Measurements from ENCODE around the gene ACTG2.

Gene ACTG2

DNA sequence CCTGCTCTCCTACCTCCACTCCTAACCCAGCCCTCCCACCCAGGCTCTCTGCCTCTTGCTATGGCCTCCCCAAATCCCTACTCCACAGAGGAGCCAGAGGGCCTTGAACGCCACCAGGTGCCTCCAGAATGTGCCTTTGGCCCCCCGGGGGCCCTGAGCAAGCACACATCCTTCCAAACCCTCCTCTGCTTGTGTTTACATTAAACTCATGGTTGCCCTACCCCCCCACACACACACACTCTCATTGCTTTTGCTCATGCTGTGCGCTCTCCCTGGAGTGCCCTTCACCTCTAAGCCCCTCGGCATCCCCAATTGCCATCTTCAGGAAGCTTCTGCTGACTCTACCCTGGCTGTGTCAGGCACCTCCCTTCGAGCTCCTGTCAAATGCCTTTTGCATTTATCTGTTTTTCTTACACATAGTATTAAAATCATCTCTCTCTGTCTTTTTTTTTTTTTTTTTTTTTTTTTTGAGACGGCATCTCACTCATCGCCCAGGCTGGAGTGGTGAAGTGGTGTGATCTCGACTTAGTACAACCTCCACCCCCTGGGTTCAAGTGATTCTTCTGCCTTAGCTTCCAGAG is 75.6 kb downstream of the ACTG2 start:
- no peak overlapping the region for H3K4me2 ChIP-seq (ENCODE audit: low read depth, low read length, poor library complexity, severe bottlenecking)
- H3K9ac ChIP-seq (ENCODE audit: low read length), result no peak overlapping the region
- no peak overlapping the region for H3K27ac ChIP-seq (ENCODE audit: low read depth, low read length)
- TF ChIP-seq, protein P1, sequence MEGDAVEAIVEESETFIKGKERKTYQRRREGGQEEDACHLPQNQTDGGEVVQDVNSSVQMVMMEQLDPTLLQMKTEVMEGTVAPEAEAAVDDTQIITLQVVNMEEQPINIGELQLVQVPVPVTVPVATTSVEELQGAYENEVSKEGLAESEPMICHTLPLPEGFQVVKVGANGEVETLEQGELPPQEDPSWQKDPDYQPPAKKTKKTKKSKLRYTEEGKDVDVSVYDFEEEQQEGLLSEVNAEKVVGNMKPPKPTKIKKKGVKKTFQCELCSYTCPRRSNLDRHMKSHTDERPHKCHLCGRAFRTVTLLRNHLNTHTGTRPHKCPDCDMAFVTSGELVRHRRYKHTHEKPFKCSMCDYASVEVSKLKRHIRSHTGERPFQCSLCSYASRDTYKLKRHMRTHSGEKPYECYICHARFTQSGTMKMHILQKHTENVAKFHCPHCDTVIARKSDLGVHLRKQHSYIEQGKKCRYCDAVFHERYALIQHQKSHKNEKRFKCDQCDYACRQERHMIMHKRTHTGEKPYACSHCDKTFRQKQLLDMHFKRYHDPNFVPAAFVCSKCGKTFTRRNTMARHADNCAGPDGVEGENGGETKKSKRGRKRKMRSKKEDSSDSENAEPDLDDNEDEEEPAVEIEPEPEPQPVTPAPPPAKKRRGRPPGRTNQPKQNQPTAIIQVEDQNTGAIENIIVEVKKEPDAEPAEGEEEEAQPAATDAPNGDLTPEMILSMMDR (IDR thresholded peaks at IDR 0.05; ENCODE audit: insufficient read depth, low read length, poor library complexity, severe bottlenecking), result no peak
- no peak for TF ChIP-seq EZH2phosphoT487 (conservative IDR thresholded peaks at IDR 0.05; ENCODE audit: low read length)
- H3K36me3 ChIP-seq (ENCODE audit: low read length), result no peaks in the 10 kb centered on the region
- H3F3A ChIP-seq (ENCODE audit: insufficient read depth), result no peaks in the 10 kb centered on the region
- H2AFZ ChIP-seq (ENCODE audit: low read depth, low read length, severe bottlenecking), result no peak overlapping the region
- H4K20me1 ChIP-seq (ENCODE audit: low read depth, low read length), result no peaks in the 10 kb centered on the region; the same call in 1 of the 2 replicates
- no peaks in the 10 kb centered on the region for H3K27me3 ChIP-seq (ENCODE audit: low read length)
- no peaks in the 10 kb centered on the region for H3K79me2 ChIP-seq (ENCODE audit: insufficient read depth, low read length)
- no peaks in the 10 kb centered on the region for H3K9me3 ChIP-seq (ENCODE audit: insufficient read depth, low read length)
- H3K9me2 ChIP-seq (replicated peaks; ENCODE audit: insufficient read depth, low read length), result no peaks in the 10 kb centered on the region
- no peak overlapping the region for H3K4me3 ChIP-seq (ENCODE audit: insufficient read depth, low read length, poor library complexity, severe bottlenecking)

DNA sequence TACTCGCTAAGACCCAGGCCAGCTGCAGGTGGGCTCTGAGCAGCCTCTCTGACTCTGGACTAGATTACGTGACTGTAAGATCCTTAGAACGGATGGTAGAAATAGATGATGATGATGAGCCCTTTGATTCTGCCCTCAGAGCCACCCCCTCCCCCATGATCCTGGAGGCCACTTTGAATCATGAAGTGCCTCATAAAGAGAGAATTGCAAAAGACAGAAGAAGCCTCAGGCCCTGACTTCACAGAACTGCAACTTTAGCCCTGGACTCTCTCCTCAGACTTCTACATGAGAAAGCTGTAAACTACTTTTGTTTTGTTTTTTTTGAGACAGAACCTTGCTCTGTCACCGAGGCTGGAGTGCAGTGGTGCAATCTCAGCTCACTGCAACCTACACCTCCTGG is 76.5 kb downstream of the ACTG2 start:
- no peaks in the 10 kb centered on the region for H3K9me2 ChIP-seq (replicated peaks; ENCODE audit: insufficient read depth, low read length)
- no peaks in the 10 kb centered on the region for H3K36me3 ChIP-seq (ENCODE audit: low read length)
- no peaks in the 10 kb centered on the region for H3K27me3 ChIP-seq (ENCODE audit: low read length)
- H3K9ac ChIP-seq (ENCODE audit: low read length), result no peak overlapping the region
- H3K27ac ChIP-seq (ENCODE audit: low read depth, low read length), result no peak overlapping the region
- no peaks in the 10 kb centered on the region for H3K79me2 ChIP-seq (ENCODE audit: insufficient read depth, low read length)
- no peak overlapping the region for H3K4me2 ChIP-seq (ENCODE audit: low read depth, low read length, poor library complexity, severe bottlenecking)
- H2AFZ ChIP-seq (ENCODE audit: low read depth, low read length, severe bottlenecking), result no peak overlapping the region
- no peaks in the 10 kb centered on the region for H3K9me3 ChIP-seq (ENCODE audit: insufficient read depth, low read length)
- H3F3A ChIP-seq (ENCODE audit: insufficient read depth), result no peaks in the 10 kb centered on the region
- no peaks in the 10 kb centered on the region; the same call in 1 of the 2 replicates for H4K20me1 ChIP-seq (ENCODE audit: low read depth, low read length)
- H3K4me3 ChIP-seq (ENCODE audit: insufficient read depth, low read length, poor library complexity, severe bottlenecking), result no peak overlapping the region
- TF ChIP-seq, protein P1 (IDR thresholded peaks at IDR 0.05; ENCODE audit: insufficient read depth, low read length, poor library complexity, severe bottlenecking), result no peak
- no peak for TF ChIP-seq EZH2phosphoT487 (conservative IDR thresholded peaks at IDR 0.05; ENCODE audit: low read length)

Measured in SU-DHL-6 (cell line).